NCI-H748 (cell line): ENCODE results near the gene GADD45B.
A peak's percentile ranks its signal among the peaks of the same experiment; 100 is the strongest.
"Not testable (repeated sequence)": the region's sequence is repeated elsewhere in the genome, so short reads cannot be mapped to it uniquely, and the experiment has no call there.

Source experiments
- DNase-seq: peaks from one replicate; lab custom pipeline; 2025; ENCODE audit not compliant: unreplicated experiment; lab: John Stamatoyannopoulos, UW

Gene GADD45B

DNA sequence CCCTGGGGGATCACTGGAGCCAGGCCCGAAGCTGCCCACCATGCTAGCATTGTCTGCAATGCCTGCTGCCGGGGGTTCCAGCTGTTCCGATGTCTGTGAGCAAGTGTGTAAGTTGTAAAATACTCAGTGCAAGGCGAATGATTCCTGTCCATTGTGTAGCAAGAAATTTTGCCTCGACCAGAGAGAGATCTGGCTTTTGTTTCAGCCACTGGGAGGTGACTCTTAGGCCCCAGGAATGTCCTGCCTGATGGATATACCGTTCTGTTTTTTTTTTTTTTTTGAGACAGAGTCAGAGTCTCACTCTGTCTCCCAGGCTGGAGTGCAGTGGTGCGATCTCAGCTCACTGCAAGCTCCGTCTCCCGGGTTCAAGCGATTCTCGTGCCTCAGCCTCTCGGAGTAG, 7.3 kb upstream of the GADD45B start:
- no peak for DNase-seq

GRCh38 chr19:2469102-2469914, 6.6 kb upstream of the GADD45B start:
- DNase-seq: no peak

DNA sequence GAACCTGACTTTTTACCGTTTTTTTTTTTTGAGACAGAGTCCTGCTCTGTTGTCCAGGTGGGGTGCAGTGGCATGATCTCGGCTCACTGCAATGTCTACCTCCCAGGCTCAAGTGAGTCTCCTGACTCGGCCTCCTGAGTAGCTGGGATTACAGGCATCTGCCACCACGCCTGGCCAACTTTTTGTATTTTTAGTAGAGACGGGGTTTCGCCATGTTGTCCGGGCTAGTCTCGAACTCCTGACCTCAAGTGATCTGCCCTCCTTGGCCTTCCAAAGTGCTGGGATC, 6.1 kb upstream of the GADD45B start:
- DNase-seq: not testable (repeated sequence)

GRCh38 chr19:2474232-2475017, 1.5 kb upstream of the GADD45B start:
- DNase-seq: peak; percentile 81

DNA sequence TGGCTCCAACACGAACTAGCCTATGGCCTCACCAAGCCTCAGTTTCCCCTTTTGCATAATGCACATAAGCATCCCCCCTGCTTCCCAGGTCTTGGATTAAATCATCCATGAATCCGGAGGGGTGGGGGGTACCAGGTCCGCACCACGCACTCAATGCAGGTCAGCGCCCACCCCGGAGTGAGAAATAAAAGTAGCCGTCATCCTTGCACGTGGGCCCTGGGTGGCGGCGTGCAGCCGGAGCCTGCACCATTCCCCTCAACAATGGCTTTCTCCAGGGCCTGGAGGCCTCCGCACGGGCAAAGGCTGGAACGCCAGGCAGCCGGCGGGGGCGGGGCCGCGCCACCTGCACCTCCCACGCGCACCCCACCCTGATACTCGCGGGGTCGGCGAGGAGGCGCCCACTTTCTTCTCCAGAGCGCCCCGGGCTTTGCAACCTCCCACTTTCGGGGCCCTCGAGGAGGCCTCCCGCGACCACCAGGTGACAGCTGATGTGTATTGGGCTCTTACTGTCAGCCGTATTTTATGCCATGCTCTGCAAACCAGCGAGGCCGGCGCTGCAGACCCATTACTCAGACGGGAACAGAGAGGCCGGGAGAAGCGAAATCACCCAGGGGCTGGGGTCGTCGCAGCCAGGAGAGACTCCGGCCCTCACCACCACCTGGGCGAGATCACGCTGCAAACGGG, 767 bp upstream of the GADD45B start:
- peak; percentile 39 for DNase-seq

GRCh38 chr19:2476451-2477140, 669 bp downstream of the GADD45B start:
- peak; percentile 44 for DNase-seq

DNA sequence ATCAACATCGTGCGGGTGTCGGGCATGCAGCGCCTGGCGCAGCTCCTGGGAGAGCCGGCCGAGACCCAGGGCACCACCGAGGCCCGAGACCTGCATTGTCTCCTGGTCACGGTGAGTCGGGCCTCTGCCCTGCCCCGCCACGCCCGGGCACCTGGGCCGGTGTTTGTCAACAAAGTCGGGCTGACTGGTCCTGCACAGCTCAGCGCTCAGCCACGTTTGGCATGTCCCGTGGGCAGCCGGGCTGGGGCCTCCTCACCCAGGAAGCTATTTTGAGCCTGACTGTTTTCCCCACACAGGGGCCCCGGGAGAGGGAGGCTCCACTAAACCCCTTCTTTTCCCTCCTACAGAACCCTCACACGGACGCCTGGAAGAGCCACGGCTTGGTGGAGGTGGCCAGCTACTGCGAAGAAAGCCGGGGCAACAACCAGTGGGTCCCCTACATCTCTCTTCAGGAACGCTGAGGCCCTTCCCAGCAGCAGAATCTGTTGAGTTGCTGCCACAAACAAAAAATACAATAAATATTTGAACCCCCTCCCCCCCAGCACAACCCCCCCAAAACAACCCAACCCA, 1.3 kb downstream of the GADD45B start:
- DNase-seq: no peak

DNA sequence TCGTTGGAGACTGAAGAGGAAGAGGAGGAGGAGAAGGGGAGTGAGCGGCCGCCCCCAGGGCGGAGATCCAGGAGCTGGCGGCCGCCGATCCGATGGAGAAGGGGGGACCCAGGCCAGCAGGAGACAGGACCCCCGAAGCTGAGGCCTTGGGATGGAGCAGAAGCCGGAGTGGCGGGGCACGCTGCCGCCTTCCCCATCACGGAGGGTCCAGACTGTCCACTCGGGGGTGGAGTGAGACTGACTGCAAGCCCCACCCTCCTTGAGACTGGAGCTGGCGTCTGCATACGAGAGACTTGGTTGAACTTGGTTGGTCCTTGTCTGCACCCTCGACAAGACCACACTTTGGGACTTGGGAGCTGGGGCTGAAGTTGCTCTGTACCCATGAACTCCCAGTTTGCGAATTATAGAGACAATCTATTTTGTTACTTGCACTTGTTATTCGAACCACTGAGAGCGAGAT, 1.8 kb downstream of the GADD45B start:
- no peak for DNase-seq

GRCh38 chr19:2478278-2478755, 2.4 kb downstream of the GADD45B start:
- DNase-seq: peak; percentile 58

GRCh38 chr19:2478756-2479555, 3.0 kb downstream of the GADD45B start:
- DNase-seq: no peak

DNA sequence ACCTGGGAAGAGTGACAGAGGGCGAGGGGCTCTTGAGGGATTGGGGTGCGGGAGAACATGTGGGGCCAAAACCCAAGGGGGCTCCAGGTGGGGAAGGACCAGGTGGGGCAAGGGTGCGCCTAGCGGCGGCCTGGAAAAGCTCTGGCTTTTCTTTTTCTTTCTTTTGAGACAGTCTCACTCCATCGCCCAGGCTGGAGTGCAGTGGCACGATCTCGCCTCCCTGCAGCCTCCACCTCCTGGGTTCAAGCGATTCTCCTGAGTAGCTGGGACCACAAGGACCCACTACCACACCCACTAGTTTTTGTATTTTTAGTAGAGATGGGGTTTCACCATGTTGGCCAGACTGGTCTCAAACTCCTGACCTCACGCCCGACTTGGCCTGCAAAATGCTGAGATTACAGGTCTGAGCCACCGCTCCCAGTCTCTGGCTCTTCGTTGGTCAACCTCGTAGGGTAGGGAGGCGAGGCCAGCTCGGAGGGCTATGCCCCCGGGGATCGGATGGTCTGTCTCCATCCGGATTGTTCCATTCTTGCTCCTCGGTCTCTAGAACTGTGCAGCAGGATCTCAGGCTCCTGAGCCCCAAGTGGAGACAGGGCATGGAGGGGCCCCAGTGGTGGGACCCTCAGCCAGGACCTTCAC, 3.7 kb downstream of the GADD45B start:
- no peak for DNase-seq

GRCh38 chr19:2481466-2481865, 5.5 kb downstream of the GADD45B start:
- DNase-seq: no peak

- DNase-seq: no peak
Measured at GRCh38 chr19:2482354-2483038, 6.6 kb downstream of the GADD45B start.

DNA sequence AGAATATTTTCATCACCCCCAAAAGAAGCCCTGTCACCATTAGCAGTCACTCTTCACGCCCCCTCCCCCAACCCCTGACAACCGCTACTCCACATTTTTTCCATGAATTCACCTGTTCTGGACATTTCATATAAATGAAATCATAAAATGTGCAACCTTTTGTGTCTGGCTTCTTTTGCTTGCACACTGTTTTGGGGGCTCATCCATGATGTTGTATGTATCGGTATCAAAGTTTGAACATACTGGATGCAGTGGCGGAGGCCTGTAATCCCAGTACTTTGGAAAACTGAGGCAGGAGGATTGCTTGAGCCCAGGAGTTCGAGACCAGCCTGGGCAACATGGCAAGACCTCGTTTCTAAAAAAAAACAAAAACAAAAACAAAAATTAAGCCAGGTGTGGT, 7.2 kb downstream of the GADD45B start:
- DNase-seq: no peak

- no peak for DNase-seq
Measured at GRCh38 chr19:2483484-2484151, 7.7 kb downstream of the GADD45B start.

- no peak for DNase-seq
Measured at GRCh38 chr19:2484178-2484937, 8.4 kb downstream of the GADD45B start.

- no peak for DNase-seq
Measured at GRCh38 chr19:2485428-2485827, 9.5 kb downstream of the GADD45B start.

DNA sequence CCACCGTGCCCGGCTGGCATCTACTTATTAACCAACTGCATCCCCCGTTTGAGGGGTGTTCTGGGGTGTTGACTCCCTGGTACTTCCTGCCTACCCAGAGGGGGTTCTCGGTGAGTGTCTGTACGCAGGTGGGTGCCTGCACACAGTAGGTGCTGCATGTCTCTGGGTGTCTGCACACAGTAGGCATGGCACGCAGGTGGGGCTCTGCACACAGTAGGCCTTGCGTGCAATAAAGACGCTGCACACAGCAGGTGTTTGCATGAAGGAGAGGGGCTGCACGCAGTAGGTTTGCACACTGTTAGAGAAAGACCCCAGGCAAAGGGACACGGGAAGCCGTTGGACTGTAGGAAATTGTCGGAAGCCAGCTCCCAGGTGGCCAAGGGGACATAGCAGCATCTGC, 11.2 kb downstream of the GADD45B start:
- DNase-seq: no peak
